Right atrium auricular region (tissue), 2 donors: ENCODE data around the gene LDLRAD3. TPM values are rescaled to one million over a fixed set of nuclear protein-coding genes. Genes with fewer than 3 reads are reported as not detected.

Experiments
- DNase-seq: peaks from one replicate; pipeline ENCODE4 v3.0.0-alpha.2; 2019; ENCODE audit warnings: low spot score
- H3K27ac ChIP-seq, 2 donors: fragments of 200-600 bp; sonication (generic); 1 replicate in 1 of 2; 2 replicates in 1 of 2; pipeline ENCODE4 v1.5.1; 2016 to 2019
- H3K27me3 ChIP-seq, 2 donors: fragments of 200-600 bp; sonication (generic); one replicate each; pipeline versions ENCODE4 v1.5.1 to v1.6.0; 2017 to 2019
- H3K36me3 ChIP-seq: fragments of 200-600 bp; sonication (generic); one replicate; pipeline ENCODE4 v1.5.1; 2016
- H3K4me1 ChIP-seq, 2 donors: fragments of 200-600 bp; sonication (generic); one replicate each; pipeline versions ENCODE4 v1.5.1 to v1.6.0; 2017 to 2019
- H3K4me3 ChIP-seq, 2 donors: fragments of 200-600 bp; sonication (generic); 1 replicate in 1 of 2; 2 replicates in 1 of 2; pipeline ENCODE4 v1.5.1; 2017 to 2019; ENCODE audit warnings: mild to moderate bottlenecking in 1 of 2, moderate library complexity in 1 of 2
- H3K9me3 ChIP-seq, 2 donors: fragments of 200-600 bp; sonication (generic); one replicate each; pipeline ENCODE4 v1.5.1; 2019
- total RNA-seq, 2 donors: library from RNA; depleted of rRNA; stranded (reverse); fragments of >200 nt; gene quantifications; one replicate each; pipeline ENCODE4 v1.1.0, GENCODE V29; 2016
- TF ChIP-seq, protein P1 (sequence below), 2 donors: fragments of 200-600 bp; sonication (generic); IDR thresholded peaks; one replicate each; pipeline ENCODE4 v1.5.1; 2019; ENCODE audit warnings: antibody characterized with exemption in 2 of 2

LDLRAD3 gene
- total RNA-seq, 2 donors from 2014 or later: 3.6 to 7.0 TPM

- H3K27me3 ChIP-seq: no peaks in the 10 kb centered on the region
- H3K4me3 ChIP-seq: no peak overlapping the region
- H3K4me1 ChIP-seq: no peaks in the 10 kb centered on the region
- H3K27ac ChIP-seq: no peak overlapping the region
- no peaks in the 10 kb centered on the region for H3K36me3 ChIP-seq
- no peak for DNase-seq
- TF ChIP-seq, protein P1, sequence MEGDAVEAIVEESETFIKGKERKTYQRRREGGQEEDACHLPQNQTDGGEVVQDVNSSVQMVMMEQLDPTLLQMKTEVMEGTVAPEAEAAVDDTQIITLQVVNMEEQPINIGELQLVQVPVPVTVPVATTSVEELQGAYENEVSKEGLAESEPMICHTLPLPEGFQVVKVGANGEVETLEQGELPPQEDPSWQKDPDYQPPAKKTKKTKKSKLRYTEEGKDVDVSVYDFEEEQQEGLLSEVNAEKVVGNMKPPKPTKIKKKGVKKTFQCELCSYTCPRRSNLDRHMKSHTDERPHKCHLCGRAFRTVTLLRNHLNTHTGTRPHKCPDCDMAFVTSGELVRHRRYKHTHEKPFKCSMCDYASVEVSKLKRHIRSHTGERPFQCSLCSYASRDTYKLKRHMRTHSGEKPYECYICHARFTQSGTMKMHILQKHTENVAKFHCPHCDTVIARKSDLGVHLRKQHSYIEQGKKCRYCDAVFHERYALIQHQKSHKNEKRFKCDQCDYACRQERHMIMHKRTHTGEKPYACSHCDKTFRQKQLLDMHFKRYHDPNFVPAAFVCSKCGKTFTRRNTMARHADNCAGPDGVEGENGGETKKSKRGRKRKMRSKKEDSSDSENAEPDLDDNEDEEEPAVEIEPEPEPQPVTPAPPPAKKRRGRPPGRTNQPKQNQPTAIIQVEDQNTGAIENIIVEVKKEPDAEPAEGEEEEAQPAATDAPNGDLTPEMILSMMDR (IDR thresholded peaks at IDR 0.05): no peak
- H3K9me3 ChIP-seq: no peaks in the 10 kb centered on the region
These were observed 30.8 kb upstream of the LDLRAD3 start for GRCh38 chr11:35912883-35913624.

DNA sequence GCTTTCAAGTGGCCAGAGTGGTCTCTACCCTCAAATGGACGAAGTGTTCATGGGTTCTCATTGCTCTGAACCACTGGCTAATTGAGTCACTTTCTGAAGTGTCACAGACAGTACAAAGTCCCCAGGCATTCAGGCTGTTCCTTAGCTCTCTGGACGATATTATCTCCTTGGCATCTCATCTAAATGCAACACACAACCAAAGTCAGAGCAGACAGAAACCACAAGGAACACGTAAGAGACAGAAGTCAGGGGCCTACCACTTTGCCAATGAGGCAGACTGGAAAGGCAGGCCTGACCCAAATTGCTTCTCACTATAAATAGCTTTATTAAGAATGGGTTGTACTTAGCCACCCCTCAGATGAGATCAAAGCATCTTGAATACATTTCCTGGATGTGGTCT, 29.0 kb upstream of the LDLRAD3 start:
- Histone ChIP-seq H3K4me1 (no peaks in the 10 kb centered on the region), H3K36me3 (no peaks in the 10 kb centered on the region), H3K27ac (no peak overlapping the region), H3K27me3 (no peaks in the 10 kb centered on the region), H3K4me3 (no peak overlapping the region), H3K9me3 (no peaks in the 10 kb centered on the region)
- DNase-seq: no peak
- TF ChIP-seq, protein P1 (IDR thresholded peaks at IDR 0.05): no peak

- DNase-seq: no peak
- Histone ChIP-seq H3K27me3 (no peaks in the 10 kb centered on the region), H3K9me3 (no peaks in the 10 kb centered on the region), H3K4me3 (no peak overlapping the region), H3K27ac (no peak overlapping the region), H3K4me1 (no peaks in the 10 kb centered on the region), H3K36me3 (no peaks in the 10 kb centered on the region)
- TF ChIP-seq, protein P1 (IDR thresholded peaks at IDR 0.05): no peak
These were observed 27.6 kb upstream of the LDLRAD3 start for GRCh38 chr11:35916270-35916669.

DNA sequence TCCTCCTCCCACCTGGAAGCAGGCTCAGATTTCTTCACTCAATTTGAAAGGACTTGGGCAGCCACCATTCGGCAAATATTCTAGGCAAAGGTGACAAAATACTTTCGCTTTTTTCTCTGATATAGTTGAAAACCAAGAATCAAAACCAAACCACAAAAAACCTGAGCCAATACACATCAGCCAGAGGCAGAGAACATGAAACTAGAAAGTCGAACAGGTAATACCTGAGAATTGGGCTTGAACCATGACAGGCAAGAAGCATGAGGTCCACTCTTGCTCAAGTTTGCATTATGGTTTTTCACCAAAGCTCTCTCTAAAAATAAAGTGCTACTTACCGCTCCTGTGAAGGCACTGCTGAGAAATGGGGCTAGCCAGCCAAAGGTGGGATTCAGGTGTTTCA, 26.2 kb upstream of the LDLRAD3 start:
- TF ChIP-seq, protein P1 (IDR thresholded peaks at IDR 0.05): no peak
- Histone ChIP-seq H3K36me3 (no peaks in the 10 kb centered on the region), H3K9me3 (no peaks in the 10 kb centered on the region), H3K27me3 (no peaks in the 10 kb centered on the region), H3K4me1 (no peaks in the 10 kb centered on the region), H3K27ac (no peak overlapping the region), H3K4me3 (no peak overlapping the region)
- no peak for DNase-seq

- H3K4me1 ChIP-seq: no peaks in the 10 kb centered on the region
- TF ChIP-seq, protein P1 (IDR thresholded peaks at IDR 0.05): no peak
- H3K27ac ChIP-seq: no peak overlapping the region
- no peak for DNase-seq
- H3K27me3 ChIP-seq: no peaks in the 10 kb centered on the region
- H3K36me3 ChIP-seq: no peaks in the 10 kb centered on the region
- no peak overlapping the region for H3K4me3 ChIP-seq
- H3K9me3 ChIP-seq: no peaks in the 10 kb centered on the region
These were observed 25.1 kb upstream of the LDLRAD3 start for GRCh38 chr11:35918716-35919115.

- no peaks in the 10 kb centered on the region for H3K9me3 ChIP-seq
- no peak overlapping the region for H3K4me3 ChIP-seq
- H3K27me3 ChIP-seq: no peaks in the 10 kb centered on the region
- TF ChIP-seq, protein P1 (IDR thresholded peaks at IDR 0.05): no peak
- no peaks in the 10 kb centered on the region for H3K36me3 ChIP-seq
- no peak for DNase-seq
- H3K27ac ChIP-seq: no peak overlapping the region
- no peaks in the 10 kb centered on the region for H3K4me1 ChIP-seq
These were observed 24.6 kb upstream of the LDLRAD3 start for GRCh38 chr11:35919244-35919643.
